ENCODE data around the gene CDC40.

DNA sequence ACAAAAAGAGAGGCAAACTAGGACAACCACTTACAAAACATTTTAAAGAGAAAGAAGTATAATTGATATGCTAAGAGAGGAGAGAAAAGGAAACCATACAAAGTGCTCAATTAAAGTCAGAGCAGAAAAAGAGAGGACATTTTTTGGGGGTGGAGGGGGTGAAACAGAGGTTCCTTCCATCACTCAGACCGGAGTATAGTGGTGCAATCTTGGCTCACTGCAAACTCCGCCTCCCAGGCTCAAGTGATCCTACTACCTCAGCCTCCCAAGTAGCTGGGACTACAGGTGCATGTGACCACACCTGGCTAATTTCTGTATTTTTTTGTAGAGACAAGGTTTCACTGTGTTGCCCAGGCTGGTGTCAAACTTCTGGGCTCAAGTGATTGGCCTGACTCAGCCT lies 10.1 kb upstream of the CDC40 start:
- TF ChIP-seq, protein P1, sequence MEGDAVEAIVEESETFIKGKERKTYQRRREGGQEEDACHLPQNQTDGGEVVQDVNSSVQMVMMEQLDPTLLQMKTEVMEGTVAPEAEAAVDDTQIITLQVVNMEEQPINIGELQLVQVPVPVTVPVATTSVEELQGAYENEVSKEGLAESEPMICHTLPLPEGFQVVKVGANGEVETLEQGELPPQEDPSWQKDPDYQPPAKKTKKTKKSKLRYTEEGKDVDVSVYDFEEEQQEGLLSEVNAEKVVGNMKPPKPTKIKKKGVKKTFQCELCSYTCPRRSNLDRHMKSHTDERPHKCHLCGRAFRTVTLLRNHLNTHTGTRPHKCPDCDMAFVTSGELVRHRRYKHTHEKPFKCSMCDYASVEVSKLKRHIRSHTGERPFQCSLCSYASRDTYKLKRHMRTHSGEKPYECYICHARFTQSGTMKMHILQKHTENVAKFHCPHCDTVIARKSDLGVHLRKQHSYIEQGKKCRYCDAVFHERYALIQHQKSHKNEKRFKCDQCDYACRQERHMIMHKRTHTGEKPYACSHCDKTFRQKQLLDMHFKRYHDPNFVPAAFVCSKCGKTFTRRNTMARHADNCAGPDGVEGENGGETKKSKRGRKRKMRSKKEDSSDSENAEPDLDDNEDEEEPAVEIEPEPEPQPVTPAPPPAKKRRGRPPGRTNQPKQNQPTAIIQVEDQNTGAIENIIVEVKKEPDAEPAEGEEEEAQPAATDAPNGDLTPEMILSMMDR (IDR thresholded peaks at IDR 0.05), result no peak
- TF ChIP-seq POLR2A (IDR thresholded peaks at IDR 0.05), result no peak

Data from thyroid gland (tissue), 4 donors.